Liver (tissue), 9 donors: ENCODE data around the gene SH2D5. TPM values are rescaled to one million over a fixed set of nuclear protein-coding genes. Genes with fewer than 3 reads are reported as not detected.

Experiments used
- DNase-seq: peaks from one replicate; pipeline ENCODE4 v3.0.0-alpha.2; 2017; ENCODE audit warnings: low spot score
- H3K27ac ChIP-seq, 2 donors: one replicate each; pipeline ENCODE4 v1.7.0; 2013; ENCODE audit warnings: inconsistent platforms in 2 of 2, low read length in 2 of 2, control low read depth in 1 of 2, low read depth in 1 of 2, mild to moderate bottlenecking in 1 of 2
- H3K27me3 ChIP-seq, 4 donors: one replicate each; pipeline versions ENCODE4 v1.6.1 to v1.7.0; 2013; ENCODE audit warnings: low read length in 3 of 4, inconsistent platforms in 1 of 4, mild to moderate bottlenecking in 1 of 4, moderate library complexity in 1 of 4; ENCODE audit not compliant: control insufficient read depth in 4 of 4, insufficient read depth in 4 of 4
- H3K36me3 ChIP-seq, 4 donors: one replicate each; pipeline versions ENCODE4 v1.6.1 to v1.7.0; 2013; ENCODE audit warnings: low read length in 3 of 4, mild to moderate bottlenecking in 3 of 4, low read depth in 1 of 4, moderate library complexity in 1 of 4; ENCODE audit not compliant: control insufficient read depth in 4 of 4, insufficient read depth in 3 of 4
- H3K4me1 ChIP-seq, 4 donors: one replicate each; pipeline versions ENCODE4 v1.6.1 to v1.7.0; 2013; ENCODE audit warnings: low read length in 3 of 4, mild to moderate bottlenecking in 3 of 4, moderate library complexity in 1 of 4; ENCODE audit not compliant: control insufficient read depth in 4 of 4, insufficient read depth in 4 of 4
- H3K4me3 ChIP-seq, 3 donors: one replicate each; pipeline versions ENCODE4 v1.6.1 to v1.7.0; 2013; ENCODE audit warnings: low read length in 3 of 3, control low read depth in 1 of 3, low read depth in 1 of 3, mild to moderate bottlenecking in 1 of 3
- H3K9ac ChIP-seq, 2 donors: one replicate each; pipeline ENCODE4 v1.7.0; 2013; ENCODE audit warnings: low read length in 2 of 2, mild to moderate bottlenecking in 2 of 2, moderate library complexity in 2 of 2, control low read depth in 1 of 2, low read depth in 1 of 2
- H3K9me3 ChIP-seq, 4 donors: one replicate each; pipeline versions ENCODE4 v1.6.1 to v1.7.0; 2013; ENCODE audit warnings: low read length in 3 of 4; ENCODE audit not compliant: control insufficient read depth in 4 of 4
- EGR1 ChIP-seq, 2 donors: IDR thresholded peaks; 2 replicates each; pipeline ENCODE4 v1.6.1; 2016 to 2018; ENCODE audit warnings: antibody characterized with exemption in 2 of 2, low read depth in 2 of 2
- FOXA1 ChIP-seq: IDR thresholded peaks from 2 replicates; pipeline ENCODE4 v1.6.1; 2016; ENCODE audit warnings: antibody characterized with exemption
- FOXA2 ChIP-seq: IDR thresholded peaks from 2 replicates; pipeline ENCODE4 v1.6.1; 2016; ENCODE audit warnings: antibody characterized with exemption
- GABPA ChIP-seq, 2 donors: IDR thresholded peaks in 1 of 2; conservative IDR thresholded peaks in 1 of 2; 2 replicates each; pipeline ENCODE4 v1.6.1; 2016; ENCODE audit warnings: antibody characterized with exemption in 2 of 2, mild to moderate bottlenecking in 1 of 2, moderate library complexity in 1 of 2
- HNF4A ChIP-seq, 2 donors: conservative IDR thresholded peaks; 2 replicates each; pipeline ENCODE4 v1.6.1; 2016; ENCODE audit warnings: antibody characterized with exemption in 2 of 2, mild to moderate bottlenecking in 2 of 2
- HNF4G ChIP-seq: IDR thresholded peaks from 2 replicates; pipeline ENCODE4 v1.6.1; 2016; ENCODE audit warnings: antibody characterized with exemption
- JUND ChIP-seq, 2 donors: IDR thresholded peaks; 2 replicates each; pipeline ENCODE4 v1.6.1; 2016; ENCODE audit warnings: antibody characterized with exemption in 2 of 2
- NR2F2 ChIP-seq: IDR thresholded peaks from 2 replicates; pipeline ENCODE4 v1.6.1; 2016; ENCODE audit warnings: antibody characterized with exemption
- RAD21 ChIP-seq, 2 donors: IDR thresholded peaks; 2 replicates each; pipeline ENCODE4 v1.6.1; 2016; ENCODE audit warnings: antibody characterized with exemption in 2 of 2, mild to moderate bottlenecking in 2 of 2
- RXRA ChIP-seq, 2 donors: IDR thresholded peaks; 2 replicates each; pipeline ENCODE4 v1.6.1; 2017 to 2018; ENCODE audit warnings: antibody characterized with exemption in 2 of 2, mild to moderate bottlenecking in 1 of 2
- SP1 ChIP-seq: IDR thresholded peaks from 2 replicates; pipeline ENCODE4 v1.6.1; 2018; ENCODE audit warnings: antibody characterized with exemption, mild to moderate bottlenecking
- TAF1 ChIP-seq: conservative IDR thresholded peaks from 2 replicates; pipeline ENCODE4 v1.6.1; 2016; ENCODE audit warnings: antibody characterized with exemption, mild to moderate bottlenecking
- YY1 ChIP-seq: IDR thresholded peaks from 2 replicates; pipeline ENCODE4 v1.6.1; 2016; ENCODE audit warnings: antibody characterized with exemption, mild to moderate bottlenecking
- WGBS: extraction: QIAGEN DNeasy Blood & Tissue Kit; methylation state at CpG from one replicate; pipeline ENCODE4 v1.1.7; 2013; 5-methylcytosine and 5-hydroxymethylcytosine counted together
- polyA plus RNA-seq, 2 donors: library from polyadenylated mRNA; stranded (reverse) in 1 of 2; unstranded in 1 of 2; fragments of 200-250 nt in 1 of 2; fragments of >200 nt in 1 of 2; fragmentation: Nextera tagmentation in 1 of 2; extraction: Ambion mirVana in 1 of 2; gene quantifications; one replicate each; pipeline versions ENCODE4 v1.2.1 to v1.2.3, GENCODE V29; 2013 to 2015
- total RNA-seq, 2 donors: library from RNA; depleted of rRNA; stranded (reverse); fragments of >200 nt; gene quantifications; one replicate each; pipeline ENCODE4 v1.2.3, GENCODE V29; 2014
- TF ChIP-seq, protein P1 (sequence below): IDR thresholded peaks from 2 replicates; pipeline ENCODE4 v1.6.1; 2016; ENCODE audit warnings: antibody characterized with exemption
- TF ChIP-seq, protein P2 (sequence below): IDR thresholded peaks from 2 replicates; pipeline ENCODE4 v1.6.1; 2016; ENCODE audit warnings: antibody characterized with exemption
- TF ChIP-seq, protein P3 (sequence below): IDR thresholded peaks from 2 replicates; pipeline ENCODE4 v1.6.1; 2016; ENCODE audit warnings: antibody characterized with exemption
- TF ChIP-seq, protein P4 (sequence below): fragments of 150-350 bp; IDR thresholded peaks from 2 replicates; pipeline ENCODE4 v1.5.1; 2017; ENCODE audit warnings: improper control_type of control experiment, low read depth, low read length; ENCODE audit not compliant: missing input control
- TF ChIP-seq, protein P5 (sequence below): IDR thresholded peaks from 2 replicates; pipeline ENCODE4 v1.6.1; 2016; ENCODE audit warnings: antibody characterized with exemption, mild to moderate bottlenecking
- donor health status: healthy.
- donor health status: healthy.
- donor health status: healthy.
- donor health status: healthy.
- donor health status: healthy.

Gene SH2D5
- total RNA-seq (under 1 TPM in 1 of 2 donors, not detected in 1; 0.05 TPM), polyA plus RNA-seq (not detected)

DNA sequence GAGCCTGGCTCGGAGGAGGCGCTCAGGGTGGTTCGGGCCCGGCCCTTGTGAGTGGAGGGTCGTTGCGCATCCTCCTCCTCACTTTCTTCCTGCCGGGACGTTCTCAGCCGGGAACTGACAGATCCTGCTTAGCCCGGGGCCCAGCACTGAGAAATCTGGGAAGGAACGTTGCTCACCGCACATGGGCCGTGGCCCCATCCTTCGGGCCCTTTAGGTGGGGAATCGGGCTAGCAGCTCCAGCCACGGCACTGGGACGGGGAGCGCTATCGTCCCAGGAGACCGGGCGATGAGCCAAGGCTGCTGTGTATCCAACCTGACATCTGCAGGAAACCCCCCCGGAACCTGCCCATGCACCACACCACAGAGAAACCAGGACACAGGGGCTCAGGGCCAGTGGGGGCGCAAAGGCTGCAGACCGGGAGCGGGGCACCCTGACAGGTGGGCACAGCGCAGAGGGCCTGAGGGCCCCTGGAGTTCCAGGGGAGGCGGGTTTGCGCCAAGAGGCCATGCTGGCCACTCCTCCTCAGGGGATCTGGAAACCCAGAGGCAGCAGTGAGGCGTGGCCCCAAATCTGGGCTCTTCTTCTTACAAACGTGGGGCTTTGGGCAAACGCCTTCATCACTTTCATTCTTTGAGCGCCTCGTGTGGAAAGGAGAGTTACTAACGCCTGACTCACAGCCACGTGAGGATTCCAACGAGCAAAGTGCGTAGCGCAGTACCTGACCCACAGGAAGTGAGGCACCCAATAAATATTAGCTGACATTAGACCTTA is at the start of gene SH2D5:
SH2D5 (minus strand) TSS at position 116 of the 772 bp plus-strand sequence. CDS start 4,659 bp downstream, outside the sequence.
- Histone ChIP-seq H3K27me3 (no peaks in the 10 kb centered on the region), H3K27ac (peak within 1 kb of the TSS in 1 of 2 donors; percentile 28)

More for the DNA sequence above, at the start of gene SH2D5:
- Histone ChIP-seq H3K36me3 (peaks cover 0 to 7% (median 5%) of the 10 kb centered on the region in 4 donors), H3K9me3 (no peaks in the 10 kb centered on the region), H3K4me1 (peaks cover 6 to 20% (median 13%) of the 10 kb centered on the region in 4 donors), H3K4me3 (peak within 1 kb of the TSS in 2 of 3 donors; percentile 41 to 47), H3K9ac (peak within 1 kb of the TSS in 1 of 2 donors; percentile 69)
- no peak for TF ChIP-seq TAF1
- no peak for TF ChIP-seq HNF4G
- no peak for TF ChIP-seq YY1
- peak; percentile 70 to 73 for TF ChIP-seq HNF4A (conservative IDR thresholded peaks at IDR 0.05)
- TF ChIP-seq, protein P1, sequence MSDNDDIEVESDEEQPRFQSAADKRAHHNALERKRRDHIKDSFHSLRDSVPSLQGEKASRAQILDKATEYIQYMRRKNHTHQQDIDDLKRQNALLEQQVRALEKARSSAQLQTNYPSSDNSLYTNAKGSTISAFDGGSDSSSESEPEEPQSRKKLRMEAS = no peak
- no peak for TF ChIP-seq FOXA2
- peak; percentile 62 to 67 for TF ChIP-seq RAD21 (IDR thresholded peaks at IDR 0.05)
- TF ChIP-seq, protein P2, sequence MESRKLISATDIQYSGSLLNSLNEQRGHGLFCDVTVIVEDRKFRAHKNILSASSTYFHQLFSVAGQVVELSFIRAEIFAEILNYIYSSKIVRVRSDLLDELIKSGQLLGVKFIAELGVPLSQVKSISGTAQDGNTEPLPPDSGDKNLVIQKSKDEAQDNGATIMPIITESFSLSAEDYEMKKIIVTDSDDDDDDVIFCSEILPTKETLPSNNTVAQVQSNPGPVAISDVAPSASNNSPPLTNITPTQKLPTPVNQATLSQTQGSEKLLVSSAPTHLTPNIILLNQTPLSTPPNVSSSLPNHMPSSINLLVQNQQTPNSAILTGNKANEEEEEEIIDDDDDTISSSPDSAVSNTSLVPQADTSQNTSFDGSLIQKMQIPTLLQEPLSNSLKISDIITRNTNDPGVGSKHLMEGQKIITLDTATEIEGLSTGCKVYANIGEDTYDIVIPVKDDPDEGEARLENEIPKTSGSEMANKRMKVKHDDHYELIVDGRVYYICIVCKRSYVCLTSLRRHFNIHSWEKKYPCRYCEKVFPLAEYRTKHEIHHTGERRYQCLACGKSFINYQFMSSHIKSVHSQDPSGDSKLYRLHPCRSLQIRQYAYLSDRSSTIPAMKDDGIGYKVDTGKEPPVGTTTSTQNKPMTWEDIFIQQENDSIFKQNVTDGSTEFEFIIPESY = no peak
- TF ChIP-seq GABPA (IDR thresholded peaks at IDR 0.05 in 1 of 2, conservative IDR thresholded peaks at IDR 0.05 in 1 of 2) = peak in 1 of 2 donors; percentile 66
- peak in 1 of 2 donors; percentile 94 for TF ChIP-seq JUND (IDR thresholded peaks at IDR 0.05)
- TF ChIP-seq SP1 = peak; percentile 64
- TF ChIP-seq, protein P3, sequence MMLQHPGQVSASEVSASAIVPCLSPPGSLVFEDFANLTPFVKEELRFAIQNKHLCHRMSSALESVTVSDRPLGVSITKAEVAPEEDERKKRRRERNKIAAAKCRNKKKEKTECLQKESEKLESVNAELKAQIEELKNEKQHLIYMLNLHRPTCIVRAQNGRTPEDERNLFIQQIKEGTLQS = no peak
- no peak for TF ChIP-seq EGR1 (IDR thresholded peaks at IDR 0.05; ENCODE audit: low read depth in 2 of 2)
- TF ChIP-seq RXRA (IDR thresholded peaks at IDR 0.05) = no peak
- TF ChIP-seq, protein P4, sequence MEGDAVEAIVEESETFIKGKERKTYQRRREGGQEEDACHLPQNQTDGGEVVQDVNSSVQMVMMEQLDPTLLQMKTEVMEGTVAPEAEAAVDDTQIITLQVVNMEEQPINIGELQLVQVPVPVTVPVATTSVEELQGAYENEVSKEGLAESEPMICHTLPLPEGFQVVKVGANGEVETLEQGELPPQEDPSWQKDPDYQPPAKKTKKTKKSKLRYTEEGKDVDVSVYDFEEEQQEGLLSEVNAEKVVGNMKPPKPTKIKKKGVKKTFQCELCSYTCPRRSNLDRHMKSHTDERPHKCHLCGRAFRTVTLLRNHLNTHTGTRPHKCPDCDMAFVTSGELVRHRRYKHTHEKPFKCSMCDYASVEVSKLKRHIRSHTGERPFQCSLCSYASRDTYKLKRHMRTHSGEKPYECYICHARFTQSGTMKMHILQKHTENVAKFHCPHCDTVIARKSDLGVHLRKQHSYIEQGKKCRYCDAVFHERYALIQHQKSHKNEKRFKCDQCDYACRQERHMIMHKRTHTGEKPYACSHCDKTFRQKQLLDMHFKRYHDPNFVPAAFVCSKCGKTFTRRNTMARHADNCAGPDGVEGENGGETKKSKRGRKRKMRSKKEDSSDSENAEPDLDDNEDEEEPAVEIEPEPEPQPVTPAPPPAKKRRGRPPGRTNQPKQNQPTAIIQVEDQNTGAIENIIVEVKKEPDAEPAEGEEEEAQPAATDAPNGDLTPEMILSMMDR = peak; percentile 37
- TF ChIP-seq FOXA1 = no peak
- TF ChIP-seq, protein P5, sequence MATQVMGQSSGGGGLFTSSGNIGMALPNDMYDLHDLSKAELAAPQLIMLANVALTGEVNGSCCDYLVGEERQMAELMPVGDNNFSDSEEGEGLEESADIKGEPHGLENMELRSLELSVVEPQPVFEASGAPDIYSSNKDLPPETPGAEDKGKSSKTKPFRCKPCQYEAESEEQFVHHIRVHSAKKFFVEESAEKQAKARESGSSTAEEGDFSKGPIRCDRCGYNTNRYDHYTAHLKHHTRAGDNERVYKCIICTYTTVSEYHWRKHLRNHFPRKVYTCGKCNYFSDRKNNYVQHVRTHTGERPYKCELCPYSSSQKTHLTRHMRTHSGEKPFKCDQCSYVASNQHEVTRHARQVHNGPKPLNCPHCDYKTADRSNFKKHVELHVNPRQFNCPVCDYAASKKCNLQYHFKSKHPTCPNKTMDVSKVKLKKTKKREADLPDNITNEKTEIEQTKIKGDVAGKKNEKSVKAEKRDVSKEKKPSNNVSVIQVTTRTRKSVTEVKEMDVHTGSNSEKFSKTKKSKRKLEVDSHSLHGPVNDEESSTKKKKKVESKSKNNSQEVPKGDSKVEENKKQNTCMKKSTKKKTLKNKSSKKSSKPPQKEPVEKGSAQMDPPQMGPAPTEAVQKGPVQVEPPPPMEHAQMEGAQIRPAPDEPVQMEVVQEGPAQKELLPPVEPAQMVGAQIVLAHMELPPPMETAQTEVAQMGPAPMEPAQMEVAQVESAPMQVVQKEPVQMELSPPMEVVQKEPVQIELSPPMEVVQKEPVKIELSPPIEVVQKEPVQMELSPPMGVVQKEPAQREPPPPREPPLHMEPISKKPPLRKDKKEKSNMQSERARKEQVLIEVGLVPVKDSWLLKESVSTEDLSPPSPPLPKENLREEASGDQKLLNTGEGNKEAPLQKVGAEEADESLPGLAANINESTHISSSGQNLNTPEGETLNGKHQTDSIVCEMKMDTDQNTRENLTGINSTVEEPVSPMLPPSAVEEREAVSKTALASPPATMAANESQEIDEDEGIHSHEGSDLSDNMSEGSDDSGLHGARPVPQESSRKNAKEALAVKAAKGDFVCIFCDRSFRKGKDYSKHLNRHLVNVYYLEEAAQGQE = no peak
- TF ChIP-seq NR2F2 = no peak
- DNase-seq = no peak
- 2% methylated on average over 38 of the region's 38 CpGs for WGBS
